Activated T-cell treated with anti-CD3 and anti-CD28 coated beads, Interleukin-2, amount 50 U/mL, for 24 hours (primary cell): Measurements from ENCODE around the gene PRCD.
A peak's percentile ranks its signal among the peaks of the same experiment; 100 is the strongest.

ENCODE experiments used
- DNase-seq: peaks from one replicate; pipeline ENCODE4 v3.0.0-alpha.2; 2020
- H3K27ac Mint-ChIP-seq: 2 replicates; pipeline ENCODE4 v1.8.0; 2020; ENCODE audit warnings: mild to moderate bottlenecking, mixed read lengths
- H3K27me3 Mint-ChIP-seq: 2 replicates; pipeline ENCODE4 v1.8.0; 2020; ENCODE audit warnings: mixed read lengths
- H3K36me3 Mint-ChIP-seq: 2 replicates; pipeline ENCODE4 v1.8.0; 2020; ENCODE audit warnings: low read depth, mixed read lengths
- H3K4me1 Mint-ChIP-seq: 2 replicates; pipeline ENCODE4 v1.8.0; 2020; ENCODE audit warnings: low read depth, mixed read lengths
- H3K4me3 Mint-ChIP-seq: 2 replicates; pipeline ENCODE4 v1.8.0; 2020; ENCODE audit warnings: mild to moderate bottlenecking, moderate library complexity, mixed read lengths
- H3K9me3 Mint-ChIP-seq: 2 replicates; pipeline ENCODE4 v1.8.0; 2020; ENCODE audit warnings: mixed read lengths

PRCD gene, protein sequence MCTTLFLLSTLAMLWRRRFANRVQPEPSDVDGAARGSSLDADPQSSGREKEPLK

GRCh38 chr17:76539631-76540271 lies at the start of gene PRCD:
PRCD (plus strand) TSS chr17:76540044; CDS start chr17:76540142, 98 bp downstream.
- Mint-ChIP-seq H3K27me3 (peaks cover 72% of the 10 kb centered on the region), H3K27ac (no peak within 1 kb of the TSS), H3K4me3 (no peak within 1 kb of the TSS)

GRCh38 chr17:76490112-76490710 lies 49.6 kb upstream of the PRCD start:
- Mint-ChIP-seq H3K4me1 (peaks cover 41% of the 10 kb centered on the region), H3K27me3 (no peaks in the 10 kb centered on the region), H3K9me3 (no peaks in the 10 kb centered on the region), H3K36me3 (peaks cover 13% of the 10 kb centered on the region), H3K4me3 (no peak overlapping the region), H3K27ac (peak overlapping the region; percentile 71)
- no peak for DNase-seq

More at GRCh38 chr17:76539631-76540271, at the start of gene PRCD:
- DNase-seq = no peak
- H3K9me3 Mint-ChIP-seq = no peaks in the 10 kb centered on the region
- no peaks in the 10 kb centered on the region for H3K36me3 Mint-ChIP-seq
- H3K4me1 Mint-ChIP-seq = peaks cover 3% of the 10 kb centered on the region

DNA sequence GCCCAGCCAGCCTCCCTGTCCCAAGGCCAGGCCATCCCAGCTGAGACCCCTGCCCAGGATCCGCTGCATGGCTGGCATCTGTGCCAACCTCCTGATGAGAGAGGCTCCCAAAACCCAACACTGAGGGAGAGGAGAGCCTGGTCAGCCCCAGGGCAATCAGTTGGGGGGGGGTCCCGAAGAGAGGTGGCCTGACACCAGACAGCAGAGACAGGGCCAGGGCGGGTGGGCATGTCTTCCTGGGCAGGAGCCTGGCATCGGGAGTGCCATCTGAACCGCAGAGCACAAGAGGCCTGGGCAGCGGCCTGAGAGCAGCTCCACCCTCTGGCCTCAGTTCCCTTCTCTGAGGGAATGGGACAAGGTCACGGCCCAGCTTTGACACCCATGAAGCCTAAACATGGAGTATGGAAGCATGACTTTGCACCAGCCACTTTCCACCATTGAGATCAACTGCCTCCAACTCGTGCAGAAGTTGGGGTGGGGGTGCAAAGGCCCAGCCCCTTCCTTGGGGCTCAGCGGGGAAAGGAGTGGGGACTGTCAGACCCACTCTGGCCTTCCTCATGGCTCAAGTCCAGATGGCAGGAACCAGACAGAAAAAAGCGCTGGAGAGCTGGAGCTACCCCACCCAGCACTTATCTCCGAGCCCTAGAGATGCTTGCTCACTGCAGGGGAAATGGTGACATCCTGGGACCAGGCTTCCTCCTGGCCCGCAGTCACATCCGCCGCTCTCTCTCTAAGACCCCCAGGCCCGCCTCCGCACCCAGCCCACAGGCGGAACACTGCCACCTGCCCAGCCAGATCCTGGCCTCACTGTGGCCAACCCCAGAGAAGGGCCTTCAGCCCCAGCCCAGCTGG lies 48.3 kb upstream of the PRCD start:
- H3K36me3 Mint-ChIP-seq = peaks cover 12% of the 10 kb centered on the region
- no peaks in the 10 kb centered on the region for H3K9me3 Mint-ChIP-seq
- H3K27me3 Mint-ChIP-seq = no peaks in the 10 kb centered on the region
- DNase-seq = no peak
- H3K4me1 Mint-ChIP-seq = peaks cover 44% of the 10 kb centered on the region
- no peak overlapping the region for H3K4me3 Mint-ChIP-seq
- peak overlapping the region; percentile 90 for H3K27ac Mint-ChIP-seq

DNA sequence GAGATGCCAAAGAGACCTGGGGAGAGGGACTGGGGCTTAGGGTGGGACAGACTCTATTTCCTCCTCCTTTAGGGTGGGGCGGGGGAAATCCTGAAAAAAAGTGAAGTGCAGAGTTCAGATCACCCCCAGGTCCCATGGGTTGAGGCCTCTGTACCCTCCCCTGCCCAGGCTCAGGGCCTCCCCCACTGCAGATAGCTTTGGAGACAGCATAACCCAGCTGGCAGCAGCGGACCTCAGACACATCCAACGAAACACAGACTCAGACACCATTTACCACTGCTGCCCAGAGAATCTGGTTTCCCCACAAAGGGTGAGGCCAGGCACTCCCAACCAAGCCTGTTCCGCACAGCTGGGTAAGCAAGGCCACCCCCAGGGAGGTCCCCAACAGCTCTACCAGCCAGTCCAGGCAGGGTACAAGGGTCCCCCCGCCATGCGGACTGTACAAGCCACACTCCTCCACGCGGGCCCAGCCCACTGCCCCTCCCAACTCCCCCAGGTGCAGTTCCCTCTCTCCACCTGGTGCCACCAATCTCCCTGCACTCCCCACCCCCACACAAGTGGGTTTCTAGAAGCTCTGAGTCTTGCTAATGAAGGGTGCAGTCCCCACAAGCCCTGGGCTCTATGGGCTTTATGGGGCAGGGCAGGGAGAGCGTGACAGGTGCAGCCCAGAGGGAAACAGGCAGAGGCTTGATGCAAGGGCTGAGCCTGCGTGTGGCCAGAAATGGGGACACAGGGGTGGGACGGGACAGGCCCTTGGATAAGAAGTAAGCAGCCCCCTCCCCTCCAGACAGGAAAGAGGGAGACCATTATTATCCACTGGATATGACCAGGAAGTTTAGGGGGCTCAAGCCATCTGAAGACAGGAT lies 47.5 kb upstream of the PRCD start:
- H3K4me1 Mint-ChIP-seq = peaks cover 50% of the 10 kb centered on the region
- peaks cover 11% of the 10 kb centered on the region for H3K36me3 Mint-ChIP-seq
- H3K4me3 Mint-ChIP-seq = peak overlapping the region; percentile 65
- H3K27me3 Mint-ChIP-seq = no peaks in the 10 kb centered on the region
- DNase-seq = peak; percentile 47
- H3K9me3 Mint-ChIP-seq = no peaks in the 10 kb centered on the region
- H3K27ac Mint-ChIP-seq = peak overlapping the region; percentile 90

GRCh38 chr17:76492989-76493501 lies 46.8 kb upstream of the PRCD start:
- Mint-ChIP-seq H3K4me3 (peak overlapping the region; percentile 65), H3K27ac (peak overlapping the region; percentile 90), H3K27me3 (no peaks in the 10 kb centered on the region), H3K36me3 (peaks cover 7% of the 10 kb centered on the region), H3K9me3 (no peaks in the 10 kb centered on the region), H3K4me1 (peaks cover 56% of the 10 kb centered on the region)
- peak; percentile 63 for DNase-seq

GRCh38 chr17:76493505-76494167 lies 46.2 kb upstream of the PRCD start:
- Mint-ChIP-seq H3K27me3 (no peaks in the 10 kb centered on the region), H3K4me1 (peaks cover 61% of the 10 kb centered on the region), H3K27ac (peak overlapping the region; percentile 90), H3K9me3 (no peaks in the 10 kb centered on the region), H3K4me3 (peak overlapping the region; percentile 65), H3K36me3 (peaks cover 7% of the 10 kb centered on the region)
- peak; percentile 52 for DNase-seq

- Mint-ChIP-seq H3K9me3 (no peaks in the 10 kb centered on the region), H3K27me3 (no peaks in the 10 kb centered on the region), H3K36me3 (peaks cover 10% of the 10 kb centered on the region), H3K4me3 (no peak overlapping the region), H3K4me1 (peaks cover 76% of the 10 kb centered on the region), H3K27ac (no peak overlapping the region)
- no peak for DNase-seq
Observed at GRCh38 chr17:76495663-76496400, 44.0 kb upstream of the PRCD start.

DNA sequence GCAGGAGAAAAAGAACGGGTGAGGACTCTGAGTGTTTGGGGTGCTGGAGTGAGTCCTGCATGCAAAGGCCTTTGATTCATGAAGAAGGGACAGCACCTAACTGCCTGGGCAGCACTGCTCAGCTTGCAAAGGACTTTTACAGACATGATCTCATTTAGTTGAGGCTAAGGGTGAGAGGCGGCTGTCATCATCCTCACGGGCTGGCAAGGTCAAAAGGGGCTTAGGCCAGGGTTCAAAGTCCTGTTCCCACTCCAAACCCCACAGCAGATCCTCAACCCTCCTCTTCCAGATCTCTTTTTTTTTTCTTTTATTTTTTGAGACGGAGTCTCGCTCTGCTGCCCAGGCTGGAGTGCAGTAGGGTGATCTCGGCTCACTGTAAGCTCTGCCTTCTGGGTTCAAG lies 43.4 kb upstream of the PRCD start:
- H3K4me1 Mint-ChIP-seq = peaks cover 76% of the 10 kb centered on the region
- H3K36me3 Mint-ChIP-seq = peaks cover 11% of the 10 kb centered on the region
- H3K27me3 Mint-ChIP-seq = no peaks in the 10 kb centered on the region
- peak overlapping the region; percentile 11 for H3K27ac Mint-ChIP-seq
- H3K9me3 Mint-ChIP-seq = no peaks in the 10 kb centered on the region
- no peak for DNase-seq
- H3K4me3 Mint-ChIP-seq = no peak overlapping the region

DNA sequence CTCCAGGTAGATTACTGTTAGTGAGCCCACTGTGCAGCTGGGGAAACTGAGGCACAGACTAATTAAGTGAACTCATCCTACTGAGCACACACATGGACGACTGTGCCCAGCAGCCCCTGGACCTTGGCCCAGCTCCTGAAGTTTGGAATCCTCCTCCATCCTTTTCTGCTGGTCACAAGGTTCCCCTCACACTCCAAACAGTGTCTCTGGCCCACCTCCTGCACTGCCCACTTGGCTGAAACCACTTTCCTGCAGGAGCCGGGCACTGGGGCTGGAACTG lies 42.2 kb upstream of the PRCD start:
- no peak overlapping the region for H3K27ac Mint-ChIP-seq
- H3K4me3 Mint-ChIP-seq = no peak overlapping the region
- no peaks in the 10 kb centered on the region for H3K27me3 Mint-ChIP-seq
- H3K36me3 Mint-ChIP-seq = peaks cover 11% of the 10 kb centered on the region
- peaks cover 74% of the 10 kb centered on the region for H3K4me1 Mint-ChIP-seq
- DNase-seq = no peak
- H3K9me3 Mint-ChIP-seq = no peaks in the 10 kb centered on the region

- H3K36me3 Mint-ChIP-seq = peaks cover 11% of the 10 kb centered on the region
- no peaks in the 10 kb centered on the region for H3K27me3 Mint-ChIP-seq
- H3K4me3 Mint-ChIP-seq = no peak overlapping the region
- DNase-seq = no peak
- no peaks in the 10 kb centered on the region for H3K9me3 Mint-ChIP-seq
- peaks cover 69% of the 10 kb centered on the region for H3K4me1 Mint-ChIP-seq
- peak overlapping the region; percentile 79 for H3K27ac Mint-ChIP-seq
Observed at GRCh38 chr17:76497979-76498875, 41.6 kb upstream of the PRCD start.

DNA sequence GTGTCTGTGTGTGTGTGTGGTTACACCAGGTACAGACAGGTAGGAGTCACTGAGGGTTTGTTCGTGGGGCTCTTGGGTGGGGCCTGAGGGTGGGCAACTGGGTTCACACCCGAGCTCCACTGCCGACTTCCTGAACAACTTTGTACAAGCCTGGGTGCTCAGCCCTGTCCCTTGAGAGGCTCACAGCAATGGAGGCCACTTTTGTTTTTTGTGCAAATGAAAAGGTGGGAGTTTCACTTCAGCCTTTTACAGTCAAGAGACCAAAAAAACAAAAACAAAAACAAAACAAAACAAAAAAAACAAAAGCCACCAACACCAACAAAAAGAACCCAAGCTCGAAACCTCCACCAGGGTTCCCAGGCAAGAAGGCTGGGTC lies 41.0 kb upstream of the PRCD start:
- no peak for DNase-seq
- peaks cover 11% of the 10 kb centered on the region for H3K36me3 Mint-ChIP-seq
- no peaks in the 10 kb centered on the region for H3K27me3 Mint-ChIP-seq
- H3K9me3 Mint-ChIP-seq = no peaks in the 10 kb centered on the region
- peak overlapping the region; percentile 40 for H3K27ac Mint-ChIP-seq
- peaks cover 62% of the 10 kb centered on the region for H3K4me1 Mint-ChIP-seq
- peak overlapping the region; percentile 38 for H3K4me3 Mint-ChIP-seq

- Mint-ChIP-seq H3K27ac (peak overlapping the region; percentile 66), H3K36me3 (peaks cover 11% of the 10 kb centered on the region), H3K9me3 (no peaks in the 10 kb centered on the region), H3K27me3 (no peaks in the 10 kb centered on the region), H3K4me1 (peaks cover 60% of the 10 kb centered on the region), H3K4me3 (peak overlapping the region; percentile 92)
- DNase-seq = no peak
Observed at GRCh38 chr17:76499267-76499667, 40.6 kb upstream of the PRCD start.
